Fibroblast of peridontal ligament (primary cell): Measurements from ENCODE around the gene PAN3.
"Not testable (repeated sequence)": the region's sequence is repeated elsewhere in the genome, so short reads cannot be mapped to it uniquely, and the experiment has no call there.

ENCODE experiments used
- DNase-seq: peaks from one replicate; pipeline ENCODE4 v3.0.0-alpha.2; 2010; ENCODE audit errors: extremely low read depth

The PAN3 gene

DNA sequence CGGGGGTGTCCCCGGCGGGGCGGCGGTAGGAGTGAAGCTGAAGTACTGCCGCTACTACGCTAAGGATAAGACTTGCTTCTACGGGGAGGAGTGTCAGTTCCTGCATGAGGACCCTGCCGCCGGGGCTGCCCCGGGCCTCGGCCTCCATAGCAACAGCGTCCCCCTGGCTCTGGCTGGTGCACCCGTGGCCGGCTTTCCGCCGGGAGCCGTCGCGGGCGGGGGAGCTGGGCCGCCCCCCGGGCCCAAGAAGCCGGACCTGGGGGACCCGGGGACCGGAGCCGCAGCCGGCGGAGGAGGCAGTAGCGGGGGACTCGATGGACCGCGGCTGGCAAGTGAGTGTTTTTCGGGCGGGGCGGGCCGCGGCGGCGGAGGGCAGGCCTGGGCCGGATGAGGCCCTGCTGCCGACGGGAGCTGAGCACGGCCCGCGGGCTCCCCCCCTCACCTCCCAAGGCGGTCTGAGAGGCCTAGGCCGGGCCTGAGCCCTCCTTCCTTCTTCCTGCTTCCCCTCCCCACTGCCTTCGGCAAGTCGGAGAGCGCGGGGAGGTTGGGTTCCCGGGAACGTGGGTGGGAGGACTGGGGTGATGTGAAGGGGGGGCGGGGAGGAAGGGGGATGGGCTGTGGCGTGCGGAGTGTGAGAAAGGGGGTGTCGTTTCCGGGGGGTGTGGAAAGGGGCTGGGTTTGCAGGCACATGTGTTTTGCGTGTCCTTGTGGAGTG, 568 bp downstream of the PAN3 start:
- DNase-seq = peak; percentile 82

DNA sequence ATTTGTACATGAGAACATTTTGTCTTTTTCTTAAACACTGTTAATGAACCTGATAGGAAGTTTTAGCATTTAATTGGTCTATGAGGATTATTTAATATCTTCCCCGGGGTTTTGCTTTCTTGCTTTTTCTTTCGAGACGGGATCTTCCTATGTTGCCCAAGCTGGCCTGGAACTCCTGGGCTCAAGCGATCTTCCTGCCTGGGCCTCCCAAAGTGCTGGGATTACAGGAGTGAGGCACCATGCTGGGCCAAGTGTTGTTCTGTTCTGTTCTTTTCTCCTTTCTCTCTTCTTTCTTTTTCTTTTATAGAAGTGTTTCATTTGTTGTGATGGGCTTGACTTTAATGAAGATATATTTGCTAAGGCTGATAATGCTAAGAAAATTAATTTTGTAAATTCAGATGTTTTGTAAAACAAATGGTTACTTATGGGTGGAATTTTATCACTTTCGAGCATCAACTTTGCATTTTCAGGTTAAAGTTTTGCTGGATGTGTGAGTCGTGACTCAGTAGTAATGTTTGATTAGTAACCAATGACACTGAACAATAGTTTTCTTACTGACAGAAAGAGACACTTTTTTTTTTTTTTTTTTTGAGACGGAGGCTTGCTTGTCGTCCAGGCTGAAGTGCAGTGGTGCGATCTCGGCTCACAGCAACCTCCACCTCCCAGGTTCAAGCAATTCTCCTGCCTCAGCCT, 2.2 kb downstream of the PAN3 start:
- DNase-seq = no peak

GRCh38 chr13:28141542-28141941, 3.2 kb downstream of the PAN3 start:
- DNase-seq = not testable (repeated sequence)

DNA sequence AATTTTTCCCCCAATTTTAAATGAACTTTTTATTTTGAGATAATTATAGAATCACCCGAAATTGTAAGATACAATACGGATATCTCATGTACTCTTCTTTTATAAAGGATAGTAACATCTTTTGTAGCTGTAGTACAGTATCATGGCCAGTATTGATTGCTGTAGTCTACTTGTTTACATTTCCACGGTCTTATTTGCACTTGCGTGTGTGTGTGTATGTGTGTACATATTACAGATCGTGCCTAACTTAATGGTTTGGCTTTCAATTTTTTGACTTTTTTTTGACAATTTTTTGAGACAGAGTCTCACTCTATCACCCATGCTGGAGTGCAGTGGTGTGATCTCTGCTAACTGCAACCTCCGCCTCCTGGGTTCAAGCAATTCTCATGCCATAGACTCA, 6.7 kb downstream of the PAN3 start:
- DNase-seq = no peak

GRCh38 chr13:28147495-28147894, 9.2 kb downstream of the PAN3 start:
- DNase-seq = peak; percentile 27

DNA sequence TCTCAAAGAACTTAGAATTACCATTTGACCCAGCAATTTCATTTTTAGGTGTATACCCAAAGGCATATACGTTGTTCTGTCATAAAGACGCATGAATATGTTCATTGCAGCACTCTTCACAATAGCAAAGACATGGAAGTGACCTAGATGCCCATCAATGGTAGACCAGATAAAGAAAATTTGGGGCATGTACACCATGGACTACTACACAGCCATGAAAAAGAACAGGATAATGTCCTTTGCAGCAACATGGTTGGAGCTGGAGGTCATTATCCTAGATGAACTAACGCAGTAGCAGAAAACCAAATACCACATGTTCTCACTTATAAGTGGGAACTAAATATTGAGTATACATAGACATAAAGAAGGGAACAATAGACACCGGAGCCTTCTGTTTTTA, 20.7 kb downstream of the PAN3 start:
- DNase-seq = no peak

GRCh38 chr13:28161370-28161769, 23.0 kb downstream of the PAN3 start:
- no peak for DNase-seq

GRCh38 chr13:28163587-28163986, 25.2 kb downstream of the PAN3 start:
- no peak for DNase-seq

DNA sequence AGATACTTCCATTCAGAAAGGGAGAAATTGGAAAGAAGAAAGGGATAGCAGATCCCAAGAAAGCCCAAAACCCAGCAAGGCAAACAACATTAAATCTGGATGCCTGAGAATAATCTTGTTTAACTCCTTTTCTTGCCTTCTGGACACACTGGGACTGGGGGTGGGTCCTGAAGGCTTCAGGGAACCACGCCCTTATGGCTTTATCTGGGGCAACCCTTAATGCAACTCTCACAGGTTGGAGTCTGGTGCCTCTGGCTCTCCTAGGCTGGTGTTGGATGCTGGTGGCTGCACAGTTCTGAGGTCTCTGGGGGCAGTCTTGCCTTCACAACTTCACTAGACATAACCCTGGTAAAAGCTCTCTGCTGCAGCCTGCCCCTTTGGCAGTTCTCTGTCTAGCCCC, 27.9 kb downstream of the PAN3 start:
- DNase-seq = no peak

GRCh38 chr13:28171266-28171665, 32.9 kb downstream of the PAN3 start:
- DNase-seq = no peak

DNA sequence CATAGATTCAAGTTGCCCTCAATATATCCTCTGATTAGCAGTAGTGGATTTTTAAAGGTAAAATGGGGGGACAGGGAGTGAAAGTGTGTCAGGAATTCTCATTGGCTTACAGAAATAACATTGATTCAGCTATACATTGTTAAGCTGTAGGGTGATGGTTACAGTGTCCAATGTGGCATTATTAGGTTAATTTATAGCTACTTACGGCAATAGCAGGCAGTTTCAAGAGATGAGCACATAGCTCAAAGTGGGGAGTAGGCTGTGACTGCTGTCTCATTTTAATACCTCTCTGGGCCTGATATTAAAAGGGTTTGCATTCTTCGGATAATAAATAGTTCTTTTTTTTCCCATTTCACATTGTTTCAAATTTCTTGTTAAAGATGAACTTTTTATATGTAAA, 34.6 kb downstream of the PAN3 start:
- no peak for DNase-seq

DNA sequence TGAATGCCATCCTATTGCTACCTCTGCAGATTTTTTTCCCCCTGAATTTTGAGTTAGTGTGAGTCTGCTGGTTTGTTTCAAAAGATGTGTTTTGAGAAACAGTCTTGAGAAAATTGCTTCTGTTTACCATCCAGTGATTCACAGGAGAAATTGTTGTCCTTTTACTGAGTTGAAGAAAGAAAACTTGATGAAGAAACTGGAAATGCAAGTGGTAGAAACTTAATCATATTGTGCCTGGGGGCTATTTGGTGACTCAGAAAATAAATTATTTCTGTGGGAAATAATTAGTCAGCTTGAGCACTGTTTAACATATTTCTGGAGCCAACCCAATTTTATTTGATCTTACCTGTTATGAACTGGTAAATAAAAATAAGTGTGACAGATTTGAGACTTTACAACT, 35.4 kb downstream of the PAN3 start:
- DNase-seq = no peak

GRCh38 chr13:28177327-28177726, 39.0 kb downstream of the PAN3 start:
- no peak for DNase-seq

DNA sequence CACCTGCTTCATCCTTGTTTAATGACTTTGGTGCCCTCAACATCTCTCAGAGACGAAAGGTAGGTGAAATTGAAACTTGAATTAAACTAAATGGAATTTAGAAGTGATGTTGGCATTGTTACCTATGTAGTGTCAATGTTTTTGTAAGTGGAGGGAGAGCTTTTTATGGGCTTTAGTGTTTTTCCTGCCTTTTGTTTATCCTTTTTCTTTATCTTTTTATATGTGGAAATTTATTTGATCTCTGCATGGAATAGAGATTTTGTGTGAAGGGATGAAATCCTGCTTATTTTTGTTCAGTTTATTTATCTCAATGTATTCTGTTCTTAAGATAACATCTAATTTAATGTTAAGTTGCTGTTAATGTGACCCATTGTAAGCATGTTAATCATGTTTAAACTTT, 39.5 kb downstream of the PAN3 start:
- DNase-seq = no peak

DNA sequence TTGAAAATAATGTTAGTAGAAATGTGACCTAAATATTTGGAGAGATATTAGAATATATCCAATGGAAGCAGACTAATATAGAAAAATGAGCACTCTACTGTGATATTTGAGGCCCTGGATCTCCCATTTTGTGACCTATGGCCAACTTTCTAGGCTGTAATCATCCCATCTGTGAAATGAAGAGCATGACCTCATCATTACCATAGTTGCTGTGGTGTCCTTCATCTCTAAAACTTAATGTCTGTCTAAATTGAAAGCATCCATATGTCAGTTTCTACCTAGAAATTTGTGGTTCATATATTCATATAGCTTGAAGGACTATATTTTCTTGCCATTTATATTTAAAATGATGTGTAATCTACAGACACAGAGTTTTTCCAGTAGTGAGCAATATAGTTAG, 41.6 kb downstream of the PAN3 start:
- DNase-seq = peak; percentile 18

DNA sequence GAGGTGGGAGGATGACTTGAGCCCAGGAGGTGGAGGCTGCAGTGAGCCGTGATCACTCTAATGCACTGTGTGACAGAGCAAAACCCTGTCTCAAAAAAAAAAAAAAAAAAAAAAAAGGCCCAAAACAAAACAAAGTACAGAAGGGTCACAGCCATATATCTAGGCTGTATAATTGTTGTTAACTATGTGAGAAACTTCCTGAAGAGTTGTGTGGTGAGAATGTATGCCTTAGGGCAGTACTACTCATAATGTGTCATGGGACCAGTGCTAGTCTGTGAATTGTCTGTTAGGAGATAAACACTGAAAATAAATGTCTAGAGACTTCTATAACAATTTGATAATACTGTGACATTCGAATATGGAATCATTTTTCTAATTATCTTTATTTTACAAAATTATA, 43.1 kb downstream of the PAN3 start:
- DNase-seq = peak; percentile 12

- DNase-seq = no peak
Observed at GRCh38 chr13:28185256-28185655, 46.9 kb downstream of the PAN3 start.

GRCh38 chr13:28199089-28199488, 60.7 kb downstream of the PAN3 start:
- DNase-seq = no peak

DNA sequence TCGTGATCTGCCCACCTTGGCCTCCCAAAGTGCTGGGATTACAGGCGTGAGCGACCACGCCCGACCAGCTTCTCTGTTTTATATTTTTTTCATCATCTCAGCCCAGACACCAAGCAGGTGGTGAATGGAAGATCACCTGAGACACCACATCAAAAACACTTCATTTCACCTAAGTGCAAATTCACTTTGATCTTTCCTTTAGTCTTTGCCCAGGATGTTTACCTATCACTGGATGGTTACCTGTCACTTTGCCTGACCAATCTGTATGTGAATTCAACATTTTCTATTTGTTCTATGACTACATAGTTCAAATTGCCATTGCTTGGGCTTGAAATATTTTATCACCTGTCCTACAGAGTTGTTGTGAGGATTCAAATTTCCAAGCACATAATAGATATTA, 65.7 kb downstream of the PAN3 start:
- DNase-seq = no peak

DNA sequence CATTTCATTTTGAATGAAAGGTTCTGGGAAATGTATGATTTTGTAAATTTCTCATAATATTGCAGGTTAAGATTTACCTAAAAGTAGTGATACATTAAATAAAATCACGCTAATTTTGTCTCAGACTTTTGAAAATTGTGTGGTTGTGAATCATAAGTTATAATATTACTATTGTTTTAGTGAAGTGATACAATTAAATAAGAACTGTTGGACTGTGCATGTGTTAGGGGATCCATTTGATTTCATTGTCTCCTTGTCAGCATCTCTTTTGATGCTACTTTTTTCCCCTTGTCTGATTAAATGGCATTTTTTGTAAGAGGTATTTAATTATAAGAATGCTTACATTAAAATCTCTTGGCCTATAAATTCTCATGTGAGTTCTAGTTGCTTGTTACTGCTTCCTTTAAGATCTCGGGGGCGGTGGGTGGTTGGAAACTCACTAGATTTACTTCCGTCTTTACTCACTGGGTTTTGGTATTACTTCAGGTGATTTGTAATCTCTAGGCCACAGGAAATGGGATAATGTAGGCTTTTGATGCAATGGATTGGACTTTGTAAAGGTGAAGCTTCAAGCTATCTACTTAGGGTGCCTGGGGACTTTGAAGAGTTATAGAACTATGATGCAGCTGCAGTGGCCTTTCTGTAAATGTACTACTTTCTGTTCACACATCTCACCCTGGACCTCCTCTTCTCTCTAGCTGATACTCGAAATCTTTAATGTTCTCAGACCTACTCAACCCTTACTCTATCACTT, 66.5 kb downstream of the PAN3 start:
- DNase-seq = no peak

GRCh38 chr13:28218679-28219078, 80.3 kb downstream of the PAN3 start:
- no peak for DNase-seq

DNA sequence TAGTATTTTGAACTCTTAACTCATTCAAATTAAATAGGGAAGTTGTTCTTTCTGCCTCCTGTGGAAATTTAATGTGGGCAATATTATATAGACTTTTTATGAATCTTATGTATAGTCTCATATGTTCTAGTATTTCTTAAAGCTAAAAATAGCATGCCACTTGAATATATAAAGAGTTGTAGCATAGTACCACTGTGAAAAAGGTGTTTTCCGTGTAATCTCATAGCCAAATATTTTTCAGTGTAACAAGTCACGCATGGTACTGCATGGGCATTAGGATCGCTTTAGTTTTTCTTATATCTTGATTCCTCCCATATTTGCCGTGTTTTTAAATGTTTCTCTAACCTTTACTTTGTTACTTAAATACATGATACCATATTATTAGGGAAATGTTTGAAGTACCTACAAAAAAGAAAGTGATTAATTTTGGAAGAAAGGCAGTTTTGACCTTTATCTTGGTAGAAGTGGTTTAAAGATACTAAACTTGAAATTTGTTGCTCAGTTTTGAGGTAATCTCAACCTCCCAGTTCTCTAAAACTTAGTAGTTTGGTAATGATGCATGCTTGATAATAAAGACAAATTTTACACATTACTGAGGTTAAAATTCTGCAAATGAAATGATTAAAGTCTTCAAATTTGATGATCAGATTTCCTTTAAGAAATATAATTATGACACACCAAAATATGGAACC, 81.2 kb downstream of the PAN3 start:
- DNase-seq = no peak
